ENCODE measurements around the gene FADS3. TPM values are rescaled to one million over a fixed set of nuclear protein-coding genes. Genes with fewer than 3 reads are reported as not detected.
A peak's percentile ranks its signal among the peaks of the same experiment; 100 is the strongest.

FADS3 gene, protein sequence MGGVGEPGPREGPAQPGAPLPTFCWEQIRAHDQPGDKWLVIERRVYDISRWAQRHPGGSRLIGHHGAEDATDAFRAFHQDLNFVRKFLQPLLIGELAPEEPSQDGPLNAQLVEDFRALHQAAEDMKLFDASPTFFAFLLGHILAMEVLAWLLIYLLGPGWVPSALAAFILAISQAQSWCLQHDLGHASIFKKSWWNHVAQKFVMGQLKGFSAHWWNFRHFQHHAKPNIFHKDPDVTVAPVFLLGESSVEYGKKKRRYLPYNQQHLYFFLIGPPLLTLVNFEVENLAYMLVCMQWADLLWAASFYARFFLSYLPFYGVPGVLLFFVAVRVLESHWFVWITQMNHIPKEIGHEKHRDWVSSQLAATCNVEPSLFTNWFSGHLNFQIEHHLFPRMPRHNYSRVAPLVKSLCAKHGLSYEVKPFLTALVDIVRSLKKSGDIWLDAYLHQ
- 24.9 and 43.1 TPM in 2 replicates for total RNA-seq (2014; rRNA removed; shearing (Covaris generic))

DNA sequence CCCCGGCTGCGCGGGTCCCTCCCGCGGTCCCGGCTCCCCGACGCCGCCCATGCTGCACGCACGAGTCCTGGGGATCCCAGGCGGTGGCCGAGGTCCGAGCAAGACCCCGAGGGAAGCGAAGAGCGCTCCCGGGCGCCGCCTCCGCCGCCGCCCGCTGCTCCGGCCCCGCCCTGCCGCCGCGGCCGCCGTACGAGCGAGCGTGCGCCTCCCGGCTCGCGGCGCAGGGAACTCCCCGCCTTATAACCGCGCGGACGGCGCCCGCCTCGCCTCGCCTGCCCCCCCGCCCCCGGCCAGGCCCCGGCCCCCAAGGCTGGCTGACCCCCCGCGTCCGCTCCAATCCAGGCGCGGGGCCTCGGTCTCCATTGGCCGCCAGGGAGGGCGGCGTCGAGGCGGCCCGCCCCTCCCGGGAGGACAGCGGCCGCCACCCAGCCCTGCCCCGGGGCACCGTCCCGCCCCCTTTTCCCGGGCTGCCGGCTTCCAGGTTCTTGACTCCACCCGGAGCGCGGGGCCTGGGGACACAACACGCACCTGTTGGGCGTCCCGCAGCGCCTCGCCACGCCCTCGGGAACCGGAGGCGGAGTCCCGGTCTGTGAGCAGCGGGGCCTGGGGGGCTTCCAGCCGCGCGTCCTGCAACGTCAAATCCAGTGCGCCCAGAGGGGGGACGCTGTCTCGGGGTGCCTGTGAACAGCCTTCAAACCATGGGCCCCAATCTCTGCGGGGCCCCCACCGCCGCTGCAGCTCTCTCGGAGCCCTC lies at the start of gene FADS3:
TSS of gene FADS3 (minus strand) at position 215 of the 754 bp plus-strand sequence. CDS start at position 51, 164 bp downstream.
- peak; percentile 84 for DNase-seq (ENCODE audit: low read depth)

DNA sequence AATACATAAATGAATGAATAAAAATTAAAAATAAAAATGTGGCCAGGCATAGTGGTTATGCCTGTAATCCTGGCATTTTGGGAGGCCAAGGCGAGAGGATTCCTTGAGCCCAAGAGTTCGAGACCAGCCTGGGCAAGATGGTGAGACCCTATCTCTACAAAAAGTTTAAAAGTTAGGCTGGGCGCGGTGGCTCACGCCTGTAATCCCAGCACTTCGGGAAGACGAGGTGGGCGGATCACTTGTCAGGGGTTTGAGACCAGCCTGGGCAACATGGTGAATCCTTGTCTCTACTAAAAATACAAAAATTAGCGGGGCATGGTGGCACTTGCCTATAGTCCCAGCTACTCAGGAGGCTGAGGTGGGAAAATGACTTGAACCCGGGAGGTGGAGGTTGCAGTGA lies 49.1 kb upstream of the FADS3 start:
- DNase-seq (ENCODE audit: low read depth), result no peak

DNA sequence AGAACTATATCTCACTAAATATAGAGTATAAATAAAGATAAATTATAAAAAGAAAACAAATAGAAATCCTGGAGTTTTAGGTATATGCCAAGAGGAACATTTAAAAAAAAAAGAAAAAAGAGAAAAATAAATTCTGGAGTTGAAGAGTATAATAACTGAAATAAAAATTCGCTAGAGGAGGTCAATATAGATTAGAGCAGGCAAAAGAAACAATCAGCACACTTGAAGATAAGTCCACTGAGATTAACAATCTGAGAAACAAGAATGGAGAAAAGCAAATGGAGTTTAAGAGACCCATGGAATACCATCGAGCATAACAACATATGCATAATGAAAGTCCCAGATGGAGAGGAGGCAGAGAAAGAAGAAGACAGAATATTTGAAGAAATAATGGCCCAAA lies 44.5 kb upstream of the FADS3 start:
- DNase-seq (ENCODE audit: low read depth), result no peak

DNA sequence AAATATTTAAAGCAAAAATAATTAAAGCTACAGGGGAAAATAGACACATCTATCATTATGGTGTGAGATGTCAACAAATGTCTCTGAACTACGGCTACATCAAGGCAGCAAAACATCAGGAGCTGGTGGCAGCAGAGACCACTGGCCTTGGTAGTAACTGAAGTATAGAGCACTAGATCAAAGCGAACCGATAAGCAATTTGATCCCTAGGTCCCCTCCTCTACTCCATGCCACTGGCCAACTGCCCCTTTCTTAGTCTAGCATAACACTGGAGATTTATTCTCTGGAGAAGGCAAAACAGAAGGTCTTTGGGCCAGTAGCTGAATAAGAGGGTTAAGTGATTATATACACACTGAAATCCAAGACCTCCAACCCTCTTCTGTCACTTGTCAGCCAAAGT lies 39.6 kb upstream of the FADS3 start:
- DNase-seq (ENCODE audit: low read depth), result no peak

DNA sequence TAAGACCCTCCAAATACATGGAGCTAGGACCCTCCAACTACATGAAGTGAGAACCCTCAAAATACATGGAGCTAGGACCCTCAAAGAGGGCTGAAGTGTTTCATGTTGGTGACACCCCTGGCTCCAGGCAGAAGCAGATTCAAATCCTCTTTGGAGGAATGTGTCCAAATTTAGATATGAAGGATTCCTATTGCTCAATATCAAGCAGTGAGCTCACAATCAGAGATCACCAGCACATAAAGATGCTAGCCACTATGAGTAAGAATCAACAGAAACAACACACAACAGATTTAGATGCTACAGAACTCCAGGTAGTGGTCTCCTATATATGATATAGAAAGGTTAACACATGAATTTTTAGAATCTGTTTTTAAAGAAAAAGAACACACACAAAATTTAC lies 37.3 kb upstream of the FADS3 start:
- no peak for DNase-seq (ENCODE audit: low read depth)

DNA sequence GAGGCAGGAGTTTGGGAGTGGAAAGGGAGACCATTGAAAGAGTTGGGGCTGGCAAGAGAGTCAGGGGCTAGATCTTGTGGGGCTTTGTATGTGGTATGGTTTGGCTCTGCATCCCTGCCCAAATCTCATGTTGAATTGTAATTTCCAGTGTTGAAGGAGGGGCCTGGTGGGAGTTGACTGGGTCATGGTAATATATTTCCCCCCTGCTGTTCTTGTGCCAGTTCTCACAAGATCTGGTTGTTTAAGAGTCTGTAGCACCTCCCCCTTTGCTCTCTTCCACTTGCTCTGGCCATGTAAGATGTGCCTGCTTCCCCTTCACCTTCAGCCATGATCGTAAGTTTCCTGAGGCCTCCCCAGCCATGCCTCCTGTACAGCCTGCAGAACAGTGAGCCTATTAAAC lies 36.2 kb upstream of the FADS3 start:
- no peak for DNase-seq (ENCODE audit: low read depth)

DNA sequence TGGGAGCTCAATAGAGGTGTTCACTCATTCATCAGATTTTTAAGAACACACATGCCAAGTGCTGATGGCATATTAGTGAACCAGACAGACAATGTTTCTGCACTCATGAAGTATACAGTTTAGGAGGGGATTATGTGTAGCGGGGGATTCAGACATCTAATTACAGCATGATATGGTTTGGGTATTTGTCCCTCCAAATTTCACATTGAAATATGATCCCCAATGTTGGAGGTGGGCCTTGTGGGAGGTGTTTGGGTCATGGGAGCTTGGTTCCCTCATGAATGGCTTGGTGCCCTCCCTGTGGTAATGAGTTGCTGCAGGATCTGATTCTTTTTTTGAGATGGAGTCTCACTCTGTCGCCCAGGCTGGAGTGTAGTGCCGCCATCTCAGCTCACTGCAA lies 34.9 kb upstream of the FADS3 start:
- no peak for DNase-seq (ENCODE audit: low read depth)

DNA sequence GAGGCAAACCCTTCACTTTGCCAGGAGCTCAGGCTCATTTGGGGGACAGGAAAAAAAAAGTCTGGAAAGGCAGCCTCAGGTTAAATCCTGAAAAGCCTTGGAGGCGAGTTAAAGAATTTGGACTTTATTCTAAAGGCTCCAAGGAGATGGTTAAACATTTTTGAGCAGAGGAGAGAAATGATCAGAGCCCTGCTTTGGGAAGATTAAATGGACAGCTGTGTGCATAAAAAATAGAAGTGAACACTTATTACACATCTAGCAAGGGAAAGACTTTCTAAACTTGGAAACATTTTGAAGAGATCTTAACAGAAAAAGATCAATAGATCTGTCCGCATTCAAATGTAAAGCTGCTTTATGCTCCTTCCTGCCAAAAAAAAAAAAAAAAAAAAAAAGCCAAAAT lies 34.4 kb upstream of the FADS3 start:
- DNase-seq (ENCODE audit: low read depth), result no peak

DNA sequence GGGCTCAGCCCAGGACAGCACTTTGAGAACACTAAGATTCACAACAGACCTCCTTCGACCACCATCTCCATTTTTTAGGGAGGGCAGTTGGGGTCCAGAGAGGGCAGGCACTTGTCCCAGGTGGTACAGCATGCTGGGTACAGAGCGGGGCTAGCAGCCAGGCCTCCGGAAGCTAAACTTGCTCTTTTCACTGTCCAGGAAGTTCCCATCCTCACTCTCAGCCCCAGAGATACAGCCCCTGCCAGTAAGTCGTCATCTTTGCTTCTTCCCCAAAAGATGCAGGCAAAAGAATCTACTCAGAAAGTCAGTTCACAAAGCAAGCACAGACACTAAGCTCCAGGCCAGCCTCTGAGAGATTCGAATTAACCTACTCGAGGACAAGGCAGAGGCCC lies 32.7 kb upstream of the FADS3 start:
- no peak for DNase-seq (ENCODE audit: low read depth)

DNA sequence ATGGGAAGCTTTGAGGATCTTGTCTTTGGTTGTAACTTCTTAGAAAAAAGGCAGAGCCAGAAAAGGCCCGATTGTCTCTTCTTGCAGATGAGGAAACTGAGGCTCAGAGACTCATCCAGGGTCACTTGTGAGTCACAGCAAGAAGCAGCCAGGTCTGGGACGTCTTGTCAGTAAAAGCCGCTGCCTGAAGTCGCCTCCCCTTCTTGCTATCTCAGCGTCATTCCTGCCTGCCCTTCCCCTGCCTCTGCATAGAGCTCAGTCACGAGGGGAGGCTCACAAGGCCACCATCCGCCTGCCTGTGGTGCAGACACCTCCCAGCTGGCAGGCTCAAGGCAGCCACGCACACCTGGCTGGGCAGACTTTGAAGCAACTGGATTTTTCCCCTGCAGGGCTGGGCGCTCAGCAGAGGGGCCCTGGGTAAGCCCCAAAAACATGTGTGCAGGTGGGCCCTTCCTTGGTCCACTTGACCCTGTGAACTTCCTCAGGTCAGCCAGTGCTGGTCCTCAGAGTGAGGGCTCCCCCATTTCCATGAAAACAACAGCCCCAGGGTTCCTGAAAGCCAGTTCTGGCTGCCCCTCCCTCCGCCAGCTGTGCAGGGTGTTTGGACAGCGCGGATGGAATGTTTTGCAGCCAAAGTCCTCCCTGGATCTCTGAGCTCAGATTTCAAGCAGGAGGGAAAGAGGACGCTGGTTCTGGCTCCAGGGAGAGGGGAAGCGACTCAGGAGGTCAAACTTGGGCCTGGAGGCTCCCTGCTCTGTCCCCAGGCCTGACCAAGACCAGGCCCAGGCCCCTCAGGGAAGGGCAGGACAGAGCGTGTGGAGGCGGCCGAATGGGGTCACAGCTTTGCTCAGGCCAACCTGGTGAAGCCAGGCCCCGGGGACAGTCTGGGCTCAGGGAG lies 32.1 kb upstream of the FADS3 start:
- DNase-seq (ENCODE audit: low read depth), result no peak

DNA sequence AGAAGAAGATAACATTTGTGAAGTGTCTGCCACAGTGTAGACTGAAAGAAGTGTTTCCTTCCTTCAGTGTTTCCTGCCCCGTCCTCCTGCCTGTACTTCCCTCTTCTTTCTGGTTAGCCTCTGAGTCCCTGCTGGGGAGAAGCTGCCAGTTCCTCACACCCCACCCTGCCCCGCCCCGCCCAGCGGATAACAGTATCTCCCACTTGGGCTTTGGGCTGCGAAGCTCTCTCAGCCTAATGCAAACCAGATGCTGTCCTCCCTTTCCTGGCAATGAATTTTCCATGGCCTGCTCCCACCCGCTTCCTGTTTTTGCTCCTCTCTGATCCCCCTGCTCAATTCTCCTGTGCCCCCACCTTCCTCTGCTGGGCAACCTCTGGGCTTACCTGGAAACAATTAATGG lies 31.2 kb upstream of the FADS3 start:
- no peak for DNase-seq (ENCODE audit: low read depth)

DNA sequence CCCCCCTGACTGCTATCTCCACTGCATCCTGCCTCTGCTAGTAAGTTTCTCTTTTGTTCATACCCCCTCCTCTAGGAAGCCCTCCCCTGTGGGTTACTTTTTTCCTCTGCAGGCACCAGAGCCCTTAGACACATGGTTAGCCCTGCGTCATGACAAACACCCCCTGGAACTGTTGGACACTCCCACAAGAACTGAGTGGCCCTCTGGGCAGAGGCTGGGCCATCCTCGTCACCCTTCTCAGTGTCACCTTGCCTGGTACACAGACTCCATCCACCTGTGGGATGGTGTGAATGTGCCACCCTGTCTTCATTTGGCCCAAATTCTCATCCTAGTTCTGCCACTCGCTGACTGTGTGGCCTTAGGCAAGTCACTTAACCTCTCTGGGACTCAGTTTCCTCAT lies 30.1 kb upstream of the FADS3 start:
- no peak for DNase-seq (ENCODE audit: low read depth)

DNA sequence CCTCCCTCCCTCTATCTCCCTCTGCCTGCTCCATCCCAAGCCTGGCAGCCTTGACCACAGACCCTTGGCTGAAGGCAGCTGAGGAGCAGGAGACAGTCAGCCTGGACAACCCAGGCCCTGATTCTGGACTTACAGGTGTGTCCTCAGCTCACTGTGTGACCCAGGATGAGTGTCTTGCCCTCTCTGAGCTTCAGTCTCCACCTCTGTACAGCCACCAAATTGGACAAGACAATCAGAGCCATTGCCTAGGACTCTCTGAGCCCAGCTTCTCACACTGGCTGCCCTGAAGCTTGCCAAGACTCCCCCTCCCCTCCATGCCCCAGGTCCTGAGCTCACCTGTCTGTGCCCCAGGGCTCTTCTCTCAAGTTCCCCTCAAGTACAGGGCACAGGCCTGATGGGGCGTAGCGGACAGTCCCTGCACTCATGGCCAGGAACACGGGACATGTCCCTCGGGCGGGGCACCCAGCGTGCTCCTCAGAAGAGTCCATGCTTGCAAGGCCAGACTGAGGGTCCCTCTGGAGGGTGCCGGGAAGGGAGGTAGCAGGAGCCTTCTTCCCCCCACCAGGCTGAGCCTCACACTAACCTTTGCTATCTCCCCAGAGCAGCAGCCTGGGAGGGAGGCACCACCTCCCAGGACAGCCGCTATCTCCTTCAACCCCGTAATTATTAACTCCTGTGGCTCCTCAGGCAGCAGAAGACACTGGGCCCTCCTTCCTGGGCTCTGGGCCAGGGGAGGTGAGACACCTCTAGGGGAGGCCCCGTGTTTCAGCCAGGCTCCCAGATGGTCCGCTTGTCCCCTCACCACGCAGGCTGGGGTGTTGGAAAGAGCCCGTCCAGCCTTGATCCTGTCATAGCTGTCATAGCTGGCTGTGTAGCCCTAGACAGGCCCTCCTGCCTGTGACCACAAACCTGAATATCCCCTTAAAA lies 28.6 kb upstream of the FADS3 start:
- DNase-seq (ENCODE audit: low read depth), result no peak

DNA sequence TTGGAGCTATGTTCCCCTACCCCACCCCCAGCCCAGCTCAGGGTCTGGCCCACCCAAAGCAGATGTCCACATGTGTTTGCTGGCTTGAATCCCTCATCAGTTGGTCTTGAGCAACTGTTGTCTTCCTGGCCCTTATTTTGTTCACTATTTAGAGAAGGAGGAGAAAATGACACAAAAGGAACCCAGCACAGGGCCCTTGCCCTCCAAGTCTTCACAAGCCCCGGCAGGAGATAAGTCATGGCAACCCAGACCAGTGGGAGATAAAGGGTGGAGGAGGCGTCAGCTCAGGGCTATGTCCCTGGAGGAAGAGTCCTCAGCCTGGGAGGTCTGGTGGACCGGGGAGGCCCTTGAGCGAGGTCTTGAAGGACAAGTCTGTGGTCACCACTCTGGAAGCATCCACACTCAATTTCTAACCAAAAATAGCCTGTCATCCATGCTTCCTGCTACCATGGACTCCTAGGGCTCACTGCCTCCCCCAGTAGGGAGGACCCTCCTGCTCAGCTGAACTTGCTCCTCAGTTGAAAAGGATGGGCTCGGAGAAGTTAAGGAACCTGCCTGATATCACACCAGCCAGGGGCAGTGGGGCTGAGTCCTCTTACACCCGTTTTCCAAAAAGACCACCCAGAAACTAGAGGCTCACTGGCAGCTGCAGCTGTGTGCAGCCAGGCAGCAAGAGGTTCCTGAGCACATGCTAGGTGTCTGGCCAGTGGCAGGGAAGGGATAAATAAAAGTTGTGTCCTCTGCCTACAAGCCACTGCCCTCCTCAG lies 27.8 kb upstream of the FADS3 start:
- DNase-seq (ENCODE audit: low read depth), result no peak

DNA sequence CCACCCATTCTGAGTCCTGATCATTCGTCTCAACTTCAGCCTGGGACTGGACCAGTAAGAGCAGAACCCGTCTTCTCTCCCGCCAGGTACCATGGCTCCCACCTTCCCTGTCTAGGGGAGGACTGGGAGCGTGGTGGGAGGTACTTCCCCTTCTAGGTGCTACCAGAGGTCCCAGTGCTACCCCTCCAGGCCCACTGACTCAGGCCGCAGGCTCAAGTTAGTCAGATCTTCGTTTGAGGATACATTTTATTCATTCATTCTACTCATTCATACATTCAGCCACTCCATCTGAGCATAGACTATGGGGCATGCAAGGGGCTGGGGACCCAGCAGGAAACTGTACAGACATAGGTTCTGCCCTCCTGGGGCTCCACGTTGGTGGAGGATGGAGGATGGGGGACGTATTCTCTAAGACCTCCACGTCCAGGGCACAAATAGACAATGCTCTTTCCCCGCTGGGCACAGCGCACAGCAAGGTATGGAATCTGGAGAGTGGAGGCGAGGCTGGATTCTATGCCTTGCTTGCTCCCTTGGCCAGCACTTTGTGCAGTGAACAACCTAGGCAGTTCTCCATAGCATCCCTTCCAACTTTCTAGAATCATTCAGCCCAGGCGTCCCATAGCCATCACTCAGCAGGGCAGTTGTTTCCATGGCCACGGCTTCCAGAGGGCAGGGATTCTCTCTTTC lies 27.0 kb upstream of the FADS3 start:
- DNase-seq (ENCODE audit: low read depth), result no peak

DNA sequence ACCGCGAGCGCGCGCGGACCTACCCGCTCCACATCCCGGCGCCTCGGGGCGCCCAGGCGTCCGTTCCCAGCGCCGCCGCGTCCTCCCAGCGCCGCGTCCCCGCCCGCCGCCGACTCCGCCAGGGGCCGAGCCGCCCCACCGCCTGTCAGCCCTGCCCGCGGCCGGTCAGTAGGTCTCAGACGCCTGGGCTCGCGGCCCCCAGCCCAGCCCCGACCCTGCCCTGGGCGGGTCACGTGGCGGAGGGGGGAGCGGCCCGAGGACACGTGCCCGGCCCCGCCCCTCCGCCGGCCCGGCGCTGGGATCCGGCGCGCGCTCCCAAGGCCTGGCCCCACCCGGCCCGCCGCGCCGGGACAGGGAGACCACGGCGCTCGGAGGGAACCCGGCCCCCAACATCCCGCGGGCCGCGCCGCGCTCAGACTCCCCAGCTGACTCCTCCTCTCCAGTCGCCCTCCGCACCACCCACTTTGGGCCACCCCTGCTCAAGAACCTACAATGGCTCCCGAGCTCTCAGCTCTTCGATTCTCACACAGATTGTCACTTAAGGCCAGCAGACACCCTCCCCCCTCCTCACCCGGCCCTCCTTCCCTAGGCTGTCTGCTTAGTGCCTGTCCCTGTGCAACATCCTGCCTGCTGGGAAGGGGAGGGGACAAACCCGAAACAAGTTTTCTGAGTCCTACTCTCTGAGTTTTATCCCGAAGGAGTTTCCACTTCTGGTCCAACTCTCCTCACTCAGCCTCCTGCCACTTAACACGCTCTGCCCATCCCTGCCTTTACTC lies 26.2 kb upstream of the FADS3 start, which contains the start of gene RAB3IL1:
TSS of gene RAB3IL1 (minus strand) at position 233 of the 776 bp plus-strand sequence. CDS start at position 34, 199 bp downstream.
- peak; percentile 58 for DNase-seq (ENCODE audit: low read depth)

DNA sequence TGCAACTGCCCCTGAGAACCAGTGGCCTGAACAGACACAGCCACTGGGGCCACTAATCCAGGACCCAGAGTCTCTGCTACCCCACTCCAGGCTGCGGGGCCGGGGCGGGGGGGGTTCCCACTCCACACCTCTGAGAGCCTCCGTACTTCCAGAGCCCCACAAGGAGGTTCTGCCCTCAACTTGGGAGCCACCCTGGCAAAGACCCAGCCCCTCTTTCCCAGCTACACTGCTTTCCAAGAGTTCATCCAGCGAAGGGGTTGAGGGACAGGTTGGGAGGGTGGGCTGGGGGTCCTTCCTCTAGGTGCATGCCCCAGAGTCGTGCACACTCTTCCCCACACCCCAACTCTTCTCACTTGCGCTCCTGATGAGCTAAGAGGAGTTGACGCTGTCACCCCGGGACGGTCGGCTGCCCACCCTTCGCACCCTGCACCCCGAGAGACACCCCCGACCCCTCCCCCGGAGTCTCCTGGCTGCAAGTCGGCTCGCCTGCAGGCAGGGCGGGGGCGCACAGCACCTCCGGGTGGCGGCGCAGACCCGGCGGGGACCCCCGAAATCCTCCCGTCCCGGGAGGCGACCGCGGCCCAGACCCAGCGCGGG lies 25.5 kb upstream of the FADS3 start:
- DNase-seq (ENCODE audit: low read depth), result no peak

DNA sequence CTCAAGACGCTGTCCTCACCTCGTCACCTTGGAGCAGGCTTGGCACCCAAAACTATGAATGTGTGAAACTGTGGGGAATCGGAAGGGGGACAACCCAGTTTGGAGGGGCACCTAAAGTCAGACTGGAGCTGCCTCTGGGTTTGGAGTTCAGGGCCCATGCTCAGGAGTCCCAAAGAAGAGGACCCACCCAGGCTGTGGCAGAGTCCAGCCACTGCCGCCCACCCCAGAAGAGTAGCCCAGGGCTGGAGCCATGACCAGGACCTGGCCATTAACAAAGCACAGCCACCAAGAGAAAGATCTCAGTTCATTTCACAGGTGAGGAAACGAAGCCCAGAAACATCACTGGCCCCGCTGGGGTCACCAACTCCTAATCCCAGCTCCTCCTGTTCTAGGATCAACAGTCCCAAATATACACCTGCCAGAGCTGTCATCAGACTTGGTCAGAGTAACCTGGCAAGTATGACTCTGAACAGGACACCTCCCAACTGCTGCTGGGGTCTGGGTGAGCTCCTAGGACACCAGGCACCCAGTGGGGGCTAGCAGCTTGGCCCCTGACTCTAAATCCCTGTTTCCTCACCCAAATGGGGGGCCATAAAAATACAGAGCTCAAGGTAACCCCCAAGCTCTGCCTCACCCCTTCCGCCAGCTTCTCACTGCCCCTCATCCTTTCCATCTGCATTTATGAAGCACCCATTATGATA lies 23.3 kb upstream of the FADS3 start:
- DNase-seq (ENCODE audit: low read depth), result no peak

Measured in Daoy (cell line).